ENCODE data around the gene TIGD3. TPM values are rescaled to one million over a fixed set of nuclear protein-coding genes. Genes with fewer than 3 reads are reported as not detected.
"Not testable (repeated sequence)": the region's sequence is repeated elsewhere in the genome, so short reads cannot be mapped to it uniquely, and the experiment has no call there.

TIGD3 gene
- total and polyA plus RNA-seq, 5 donors from 2014 or later: 0.19 to 0.90 (median 0.37) TPM

DNA sequence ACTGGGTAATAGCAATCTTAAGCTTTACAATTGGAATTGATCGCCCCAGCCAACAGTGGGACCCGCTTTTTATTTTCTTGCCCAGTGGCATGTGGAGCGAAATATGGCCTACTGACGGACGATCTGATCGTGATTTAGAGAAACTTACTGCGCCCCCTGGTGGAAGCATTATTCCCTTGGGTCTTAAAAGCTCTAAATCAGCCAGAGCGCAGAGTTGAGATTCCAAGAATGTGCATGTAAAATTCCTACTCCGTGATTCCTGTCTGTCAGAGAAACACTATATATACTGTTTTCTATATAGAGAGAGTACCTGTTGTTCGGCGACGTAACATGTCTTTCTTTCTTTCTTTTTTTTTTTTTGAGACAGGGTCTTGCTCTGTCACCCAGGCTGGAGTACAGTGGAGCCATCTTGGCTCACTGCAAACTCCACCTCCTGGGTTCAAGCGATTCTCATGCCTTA is 24.6 kb upstream of the TIGD3 start:
- ATAC-seq (ENCODE audit: low read depth in 2 of 2) (peak in 1 of 2 donors; percentile 21), DNase-seq (peak; percentile 70 to 90 (median 78))
- Mint-ChIP-seq H3K27ac (peak overlapping the region; percentile 25 to 77 (median 67)), H3K4me1 (peaks cover 10 to 21% (median 16%) of the 10 kb centered on the region in 4 donors), H3K36me3 (no peaks in the 10 kb centered on the region), H3K4me3 (peak overlapping the region in 3 of 4 donors; percentile 26 to 66 (median 31)), H3K27me3 (peaks cover 4% of the 10 kb centered on the region), H3K9me3 (no peaks in the 10 kb centered on the region)
- H3K4me3 ChIP-seq (ENCODE audit: low read depth, low read length): no peak overlapping the region
- H3K9me3 ChIP-seq (ENCODE audit: control insufficient read depth in 2 of 2, low read length in 2 of 2): no peaks in the 10 kb centered on the region
- H3K27me3 ChIP-seq (ENCODE audit: control insufficient read depth, insufficient read depth, low read length): no peaks in the 10 kb centered on the region
- H3K4me1 ChIP-seq (ENCODE audit: control insufficient read depth, insufficient read depth, low read length, poor library complexity, severe bottlenecking): peaks cover 11% of the 10 kb centered on the region
- no peak overlapping the region for H3K27ac ChIP-seq (ENCODE audit: insufficient read depth, low read length, poor library complexity, severe bottlenecking)
- no peaks in the 10 kb centered on the region for H3K36me3 ChIP-seq (ENCODE audit: control insufficient read depth, insufficient read depth, low read length)

DNA sequence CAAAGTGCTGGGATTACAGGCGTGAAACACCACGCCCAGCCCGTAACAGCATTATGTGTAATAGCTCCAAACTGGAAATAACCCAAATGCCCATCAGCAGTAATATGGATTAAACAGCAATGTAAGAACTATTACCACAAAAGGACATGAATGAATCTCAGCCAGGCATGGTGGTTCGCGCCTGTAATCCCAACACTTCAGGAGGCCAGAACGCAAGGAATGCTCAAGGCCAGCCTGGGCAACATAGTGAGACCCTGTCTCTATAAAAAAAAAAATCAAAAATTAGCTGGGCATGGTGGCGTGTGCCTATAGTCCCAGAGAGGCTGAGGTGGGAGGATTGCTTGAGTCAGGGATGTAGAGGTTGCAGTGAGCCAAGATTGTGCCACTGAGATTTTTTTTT is 24.0 kb upstream of the TIGD3 start:
- H3K4me1 ChIP-seq (ENCODE audit: control insufficient read depth, insufficient read depth, low read length, poor library complexity, severe bottlenecking): peaks cover 16% of the 10 kb centered on the region
- H3K9me3 Mint-ChIP-seq: no peaks in the 10 kb centered on the region
- no peaks in the 10 kb centered on the region for H3K27me3 ChIP-seq (ENCODE audit: control insufficient read depth, insufficient read depth, low read length)
- ATAC-seq (ENCODE audit: low read depth in 2 of 2): no peak
- H3K4me3 Mint-ChIP-seq: no peak overlapping the region
- no peaks in the 10 kb centered on the region for H3K36me3 Mint-ChIP-seq
- H3K36me3 ChIP-seq (ENCODE audit: control insufficient read depth, insufficient read depth, low read length): no peaks in the 10 kb centered on the region
- no peak overlapping the region for H3K27ac ChIP-seq (ENCODE audit: insufficient read depth, low read length, poor library complexity, severe bottlenecking)
- peaks cover 14 to 27% (median 22%) of the 10 kb centered on the region in 4 donors for H3K4me1 Mint-ChIP-seq
- H3K27me3 Mint-ChIP-seq: peaks cover 4% of the 10 kb centered on the region
- no peak overlapping the region for H3K27ac Mint-ChIP-seq
- no peaks in the 10 kb centered on the region for H3K9me3 ChIP-seq (ENCODE audit: control insufficient read depth in 2 of 2, low read length in 2 of 2)
- no peak for DNase-seq
- no peak overlapping the region for H3K4me3 ChIP-seq (ENCODE audit: low read depth, low read length)

DNA sequence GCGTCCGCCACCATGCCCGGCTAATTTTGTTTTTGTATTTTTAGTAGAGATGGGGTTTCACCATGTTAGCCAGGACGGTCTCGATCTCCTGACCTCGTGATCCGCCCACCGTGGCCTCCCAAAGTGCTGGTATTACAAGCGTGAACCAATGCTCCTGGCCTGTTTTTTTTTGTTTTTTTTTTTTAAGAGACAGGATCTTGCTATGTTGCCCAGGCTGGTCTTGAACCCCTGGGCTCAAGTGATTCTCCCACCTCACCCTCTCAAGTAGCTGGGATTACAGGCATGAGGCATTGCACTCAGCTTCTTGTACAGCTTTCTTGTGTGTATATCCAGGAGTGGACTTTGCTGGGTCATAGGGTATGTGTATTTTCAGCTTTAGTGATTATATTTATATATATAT is 22.0 kb upstream of the TIGD3 start:
- Mint-ChIP-seq H3K4me1 (peaks cover 15 to 38% (median 27%) of the 10 kb centered on the region in 4 donors), H3K4me3 (peak overlapping the region in 1 of 4 donors; percentile 63)
- H3K27me3 Mint-ChIP-seq; H3K27ac ChIP-seq (ENCODE audit: insufficient read depth, low read length, poor library complexity, severe bottlenecking); H3K9me3 ChIP-seq (ENCODE audit: control insufficient read depth in 2 of 2, low read length in 2 of 2); ATAC-seq (ENCODE audit: low read depth in 2 of 2); H3K9me3 Mint-ChIP-seq; H3K27ac Mint-ChIP-seq; H3K36me3 ChIP-seq (ENCODE audit: control insufficient read depth, insufficient read depth, low read length); H3K4me3 ChIP-seq (ENCODE audit: low read depth, low read length); DNase-seq; H3K27me3 ChIP-seq (ENCODE audit: control insufficient read depth, insufficient read depth, low read length); H3K36me3 Mint-ChIP-seq: not testable (repeated sequence)
- H3K4me1 ChIP-seq (ENCODE audit: control insufficient read depth, insufficient read depth, low read length, poor library complexity, severe bottlenecking): peaks cover 17% of the 10 kb centered on the region

DNA sequence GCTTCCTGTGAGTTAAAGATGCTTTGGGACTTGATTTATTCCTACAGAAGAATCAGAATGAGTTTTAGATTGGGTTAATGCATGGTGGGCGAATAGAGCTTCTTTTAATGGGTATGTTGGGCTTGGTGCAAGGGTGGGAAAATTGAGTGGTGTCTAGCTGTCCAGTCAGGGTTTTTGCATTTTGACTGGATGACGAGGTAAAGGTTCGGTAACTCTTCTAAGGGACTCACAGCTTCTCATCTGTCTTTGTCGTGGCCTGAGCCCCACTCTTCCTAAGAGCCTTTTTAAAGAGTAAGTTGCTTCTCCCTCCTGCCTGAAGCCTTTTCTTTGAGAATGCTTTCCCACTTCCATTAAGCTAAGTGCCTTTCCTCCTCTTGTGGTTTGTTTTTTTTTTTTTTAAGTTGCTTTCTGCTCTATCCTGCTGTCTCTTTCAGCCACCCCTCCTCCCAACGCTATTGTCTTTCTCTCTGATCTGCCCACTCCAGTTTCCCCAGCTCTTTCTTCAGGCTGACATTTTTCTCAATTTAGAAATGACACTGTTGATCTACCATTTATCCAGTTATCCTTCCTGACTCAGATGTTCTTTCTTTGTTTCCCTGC is 19.8 kb upstream of the TIGD3 start:
- Histone ChIP-seq H3K4me3 (ENCODE audit: low read depth, low read length) (peak overlapping the region; percentile 91), H3K27me3 (ENCODE audit: control insufficient read depth, insufficient read depth, low read length) (no peaks in the 10 kb centered on the region), H3K9me3 (ENCODE audit: control insufficient read depth in 2 of 2, low read length in 2 of 2) (no peaks in the 10 kb centered on the region), H3K27ac (ENCODE audit: insufficient read depth, low read length, poor library complexity, severe bottlenecking) (peak overlapping the region; percentile 75), H3K36me3 (ENCODE audit: control insufficient read depth, insufficient read depth, low read length) (peaks cover 7% of the 10 kb centered on the region), H3K4me1 (ENCODE audit: control insufficient read depth, insufficient read depth, low read length, poor library complexity, severe bottlenecking) (peaks cover 23% of the 10 kb centered on the region)
- Mint-ChIP-seq H3K9me3 (no peaks in the 10 kb centered on the region), H3K4me1 (peaks cover 31 to 53% (median 41%) of the 10 kb centered on the region in 4 donors), H3K27me3 (peaks cover 2% of the 10 kb centered on the region), H3K36me3 (peaks cover 7% of the 10 kb centered on the region), H3K4me3 (peak overlapping the region; percentile 95 to 99 (median 98)), H3K27ac (peak overlapping the region; percentile 88 to 99 (median 90))
- DNase-seq (no peak), ATAC-seq (ENCODE audit: low read depth in 2 of 2) (no peak)

DNA sequence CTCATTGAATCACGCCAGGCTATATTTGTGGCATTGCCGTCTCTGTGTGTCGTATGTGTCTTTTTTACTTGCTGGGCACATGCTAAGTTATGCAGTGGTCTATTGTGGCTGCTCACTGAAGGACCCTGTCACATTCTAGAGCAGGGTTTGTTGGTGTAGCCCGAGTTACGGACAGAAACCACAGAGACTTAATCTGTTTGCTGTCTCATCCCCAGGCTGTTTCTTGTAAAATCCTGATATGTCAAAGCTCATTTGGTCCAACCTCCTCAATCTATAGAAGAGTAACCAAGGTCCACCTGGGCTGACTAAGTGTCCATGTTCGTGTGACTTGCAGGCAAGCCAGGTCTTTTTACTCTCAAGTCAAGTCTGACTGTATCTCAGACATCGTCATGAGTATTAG is 15.9 kb upstream of the TIGD3 start:
- Histone ChIP-seq H3K4me3 (ENCODE audit: low read depth, low read length) (no peak overlapping the region), H3K9me3 (ENCODE audit: control insufficient read depth in 2 of 2, low read length in 2 of 2) (no peaks in the 10 kb centered on the region), H3K36me3 (ENCODE audit: control insufficient read depth, insufficient read depth, low read length) (peaks cover 45% of the 10 kb centered on the region), H3K27me3 (ENCODE audit: control insufficient read depth, insufficient read depth, low read length) (no peaks in the 10 kb centered on the region), H3K4me1 (ENCODE audit: control insufficient read depth, insufficient read depth, low read length, poor library complexity, severe bottlenecking) (peaks cover 22% of the 10 kb centered on the region), H3K27ac (ENCODE audit: insufficient read depth, low read length, poor library complexity, severe bottlenecking) (no peak overlapping the region)
- peak overlapping the region in 2 of 4 donors; percentile 47 to 84 for H3K4me3 Mint-ChIP-seq
- no peaks in the 10 kb centered on the region for H3K9me3 Mint-ChIP-seq
- peaks cover 30 to 53% (median 43%) of the 10 kb centered on the region in 4 donors for H3K4me1 Mint-ChIP-seq
- ATAC-seq (ENCODE audit: low read depth in 2 of 2) (no peak), DNase-seq (no peak)
- H3K27ac Mint-ChIP-seq: peak overlapping the region in 1 of 3 donors; percentile 73
- H3K27me3 Mint-ChIP-seq: no peaks in the 10 kb centered on the region
- peaks cover 19% of the 10 kb centered on the region for H3K36me3 Mint-ChIP-seq

DNA sequence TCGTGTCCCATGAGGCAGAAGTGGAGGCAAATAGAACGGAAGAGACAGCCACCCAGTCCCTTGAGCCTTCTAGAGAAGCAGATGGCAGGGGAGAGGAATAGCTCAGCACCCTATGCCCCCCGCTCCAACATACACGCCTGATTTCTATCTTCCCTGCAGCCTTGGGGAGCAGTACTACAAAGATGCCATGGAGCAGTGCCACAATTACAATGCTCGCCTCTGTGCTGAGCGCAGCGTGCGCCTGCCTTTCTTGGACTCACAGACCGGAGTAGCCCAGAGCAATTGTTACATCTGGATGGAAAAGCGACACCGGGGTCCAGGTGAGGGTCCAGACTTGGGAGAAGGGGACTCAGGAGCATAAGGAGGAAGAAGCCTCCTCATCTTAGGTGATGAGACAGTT is 14.3 kb upstream of the TIGD3 start:
- no peaks in the 10 kb centered on the region for H3K9me3 ChIP-seq (ENCODE audit: control insufficient read depth in 2 of 2, low read length in 2 of 2)
- ATAC-seq (ENCODE audit: low read depth in 2 of 2) (no peak), DNase-seq (no peak)
- Mint-ChIP-seq H3K36me3 (peaks cover 25% of the 10 kb centered on the region), H3K27me3 (no peaks in the 10 kb centered on the region), H3K4me1 (peaks cover 21 to 42% (median 34%) of the 10 kb centered on the region in 4 donors), H3K9me3 (no peaks in the 10 kb centered on the region), H3K27ac (peak overlapping the region; percentile 27 to 89 (median 33)), H3K4me3 (peak overlapping the region in 1 of 4 donors; percentile 74)
- H3K4me1 ChIP-seq (ENCODE audit: control insufficient read depth, insufficient read depth, low read length, poor library complexity, severe bottlenecking): peaks cover 12% of the 10 kb centered on the region
- no peaks in the 10 kb centered on the region for H3K27me3 ChIP-seq (ENCODE audit: control insufficient read depth, insufficient read depth, low read length)
- peaks cover 61% of the 10 kb centered on the region for H3K36me3 ChIP-seq (ENCODE audit: control insufficient read depth, insufficient read depth, low read length)
- no peak overlapping the region for H3K27ac ChIP-seq (ENCODE audit: insufficient read depth, low read length, poor library complexity, severe bottlenecking)
- no peak overlapping the region for H3K4me3 ChIP-seq (ENCODE audit: low read depth, low read length)

DNA sequence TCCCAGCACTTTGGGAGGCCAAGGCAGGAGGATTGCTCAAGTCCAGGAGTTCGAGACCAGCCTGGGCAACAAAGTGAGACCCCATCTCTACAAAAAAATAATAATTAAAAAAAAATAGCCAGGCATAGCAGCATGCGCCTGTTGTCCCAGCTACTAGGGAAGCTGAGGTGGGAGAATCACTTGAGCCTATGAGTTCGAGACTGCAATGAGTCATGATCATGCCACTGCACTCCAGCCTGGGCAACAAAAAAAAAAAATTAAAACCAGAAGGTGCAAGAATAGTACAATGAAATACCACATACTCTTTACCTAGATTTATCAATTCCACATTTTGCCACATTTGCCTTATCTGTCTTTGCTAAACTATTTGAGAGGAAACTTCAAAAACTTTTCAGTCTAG is 12.7 kb upstream of the TIGD3 start:
- Histone ChIP-seq H3K4me3 (ENCODE audit: low read depth, low read length) (no peak overlapping the region), H3K27ac (ENCODE audit: insufficient read depth, low read length, poor library complexity, severe bottlenecking) (no peak overlapping the region), H3K27me3 (ENCODE audit: control insufficient read depth, insufficient read depth, low read length) (no peaks in the 10 kb centered on the region), H3K9me3 (ENCODE audit: control insufficient read depth in 2 of 2, low read length in 2 of 2) (no peaks in the 10 kb centered on the region), H3K36me3 (ENCODE audit: control insufficient read depth, insufficient read depth, low read length) (peaks cover 77% of the 10 kb centered on the region), H3K4me1 (ENCODE audit: control insufficient read depth, insufficient read depth, low read length, poor library complexity, severe bottlenecking) (peaks cover 8% of the 10 kb centered on the region)
- Mint-ChIP-seq H3K36me3 (peaks cover 33% of the 10 kb centered on the region), H3K27me3 (no peaks in the 10 kb centered on the region), H3K9me3 (peaks cover 0 to 2% (median 0%) of the 10 kb centered on the region in 7 donors), H3K4me1 (peaks cover 17 to 35% (median 26%) of the 10 kb centered on the region in 4 donors), H3K4me3 (no peak overlapping the region), H3K27ac (no peak overlapping the region)
- ATAC-seq (ENCODE audit: low read depth in 2 of 2): no peak
- DNase-seq: no peak

DNA sequence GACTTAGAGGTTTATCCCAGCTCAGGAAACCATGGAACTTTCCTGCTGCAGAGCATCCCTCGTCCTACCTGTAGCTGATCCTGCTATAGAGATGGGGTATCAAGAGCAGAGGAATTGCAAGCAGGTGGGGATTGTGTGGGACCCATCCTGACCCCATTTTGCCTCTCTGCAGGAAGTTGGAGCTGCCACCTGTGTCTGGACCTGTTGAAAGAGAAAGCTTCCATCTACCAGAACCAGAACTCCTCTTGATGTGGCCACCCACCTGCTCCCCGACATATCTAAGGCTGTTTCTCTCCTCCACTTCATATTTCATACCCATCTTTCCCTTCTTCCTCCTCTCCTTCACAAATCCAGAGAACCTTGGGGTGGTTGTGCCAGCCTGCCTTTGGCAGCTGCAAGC is 3.0 kb upstream of the TIGD3 start:
- H3K36me3 ChIP-seq (ENCODE audit: control insufficient read depth, insufficient read depth, low read length): peaks cover 55% of the 10 kb centered on the region
- H3K36me3 Mint-ChIP-seq: peaks cover 21% of the 10 kb centered on the region
- H3K4me1 Mint-ChIP-seq: peaks cover 5 to 16% (median 9%) of the 10 kb centered on the region in 4 donors
- H3K27ac ChIP-seq (ENCODE audit: insufficient read depth, low read length, poor library complexity, severe bottlenecking): no peak overlapping the region
- H3K27ac Mint-ChIP-seq: peak overlapping the region in 2 of 3 donors; percentile 74 to 90
- peak overlapping the region in 1 of 4 donors; percentile 15 for H3K4me3 Mint-ChIP-seq
- ATAC-seq (ENCODE audit: low read depth in 2 of 2) (no peak), DNase-seq (no peak)
- H3K27me3 ChIP-seq (ENCODE audit: control insufficient read depth, insufficient read depth, low read length): no peaks in the 10 kb centered on the region
- H3K4me1 ChIP-seq (ENCODE audit: control insufficient read depth, insufficient read depth, low read length, poor library complexity, severe bottlenecking): peaks cover 10% of the 10 kb centered on the region
- no peak overlapping the region for H3K4me3 ChIP-seq (ENCODE audit: low read depth, low read length)
- H3K27me3 Mint-ChIP-seq: peaks cover 4% of the 10 kb centered on the region
- no peaks in the 10 kb centered on the region for H3K9me3 ChIP-seq (ENCODE audit: control insufficient read depth in 2 of 2, low read length in 2 of 2)
- no peaks in the 10 kb centered on the region for H3K9me3 Mint-ChIP-seq

Measured in CD4-positive, CD25-positive, alpha-beta regulatory T cell (primary cell).